ENCODE measurements around the gene PNMA1.

PNMA1 gene

GRCh38 chr14:73732006-73732405, 17.8 kb upstream of the PNMA1 start:
- Histone ChIP-seq H3K9ac (ENCODE audit: low read length) (no peak overlapping the region), H3K23ac (ENCODE audit: low read length in 2 of 2) (no peak overlapping the region), H3K79me1 (replicated peaks; ENCODE audit: low read length, poor library complexity, severe bottlenecking) (peaks cover 25% of the 10 kb centered on the region), H3K4me1 (ENCODE audit: control insufficient read depth, insufficient read depth, low read depth, low read length) (peaks cover 11% of the 10 kb centered on the region), H2BK12ac (ENCODE audit: low read length in 2 of 2) (no peak overlapping the region), H3K36me3 (ENCODE audit: control insufficient read depth in 1 of 2, insufficient read depth in 2 of 2, low read depth in 1 of 2, low read length in 2 of 2) (peaks cover 48 to 74% of the 10 kb centered on the region in 2 experiments), H2AFZ (ENCODE audit: low read depth, low read length) (no peak overlapping the region), H3K14ac (ENCODE audit: low read length in 2 of 2) (no peak overlapping the region), H3K4ac (ENCODE audit: low read depth in 1 of 2, low read length in 2 of 2) (no peak overlapping the region), H3K18ac (ENCODE audit: low read depth in 1 of 2, low read length in 2 of 2) (no peak overlapping the region), H3K4me3 (ENCODE audit: insufficient read depth in 1 of 2, low read depth in 1 of 2, low read length in 2 of 2) (no peak overlapping the region), H4K8ac (ENCODE audit: low read length) (no peak overlapping the region), H2BK120ac (ENCODE audit: low read depth, low read length) (no peak overlapping the region), H3K27ac (ENCODE audit: low read length, poor library complexity, severe bottlenecking) (peak overlapping the region; percentile 10), H2BK15ac (ENCODE audit: low read depth, poor library complexity, severe bottlenecking) (no peak overlapping the region), H3K27me3 (ENCODE audit: control insufficient read depth in 1 of 2, insufficient read depth in 1 of 2, low read length in 2 of 2) (no peaks in the 10 kb centered on the region), H2AK5ac (ENCODE audit: low read length, severe bottlenecking) (no peak overlapping the region), H4K91ac (ENCODE audit: low read length) (no peak overlapping the region), H3K9me3 (ENCODE audit: control insufficient read depth, low read length) (no peaks in the 10 kb centered on the region), H3K4me2 (ENCODE audit: low read length, poor library complexity, severe bottlenecking) (no peak overlapping the region), H2BK5ac (ENCODE audit: low read depth, low read length, poor library complexity, severe bottlenecking) (no peak overlapping the region)
- WGBS: 98% methylated on average over 3 of the region's 3 CpGs
- no peak for DNase-seq

GRCh38 chr14:73731111-73731510, 16.9 kb upstream of the PNMA1 start:
- H3K4me3 ChIP-seq (ENCODE audit: insufficient read depth in 1 of 2, low read depth in 1 of 2, low read length in 2 of 2): no peak overlapping the region
- no peak overlapping the region for H2AFZ ChIP-seq (ENCODE audit: low read depth, low read length)
- H2AK5ac ChIP-seq (ENCODE audit: low read length, severe bottlenecking): no peak overlapping the region
- no peaks in the 10 kb centered on the region for H3K9me3 ChIP-seq (ENCODE audit: control insufficient read depth, low read length)
- peaks cover 53 to 76% of the 10 kb centered on the region in 2 experiments for H3K36me3 ChIP-seq (ENCODE audit: control insufficient read depth in 1 of 2, insufficient read depth in 2 of 2, low read depth in 1 of 2, low read length in 2 of 2)
- WGBS: 100% methylated on average over 2 of the region's 3 CpGs
- H2BK12ac ChIP-seq (ENCODE audit: low read length in 2 of 2): no peak overlapping the region
- peak overlapping the region; percentile 18 for H3K9ac ChIP-seq (ENCODE audit: low read length)
- no peak for DNase-seq
- H3K27ac ChIP-seq (ENCODE audit: low read length, poor library complexity, severe bottlenecking): no peak overlapping the region
- H3K79me1 ChIP-seq (replicated peaks; ENCODE audit: low read length, poor library complexity, severe bottlenecking): peaks cover 24% of the 10 kb centered on the region
- peaks cover 20% of the 10 kb centered on the region for H3K4me1 ChIP-seq (ENCODE audit: control insufficient read depth, insufficient read depth, low read depth, low read length)
- no peak overlapping the region for H2BK120ac ChIP-seq (ENCODE audit: low read depth, low read length)
- no peak overlapping the region for H4K8ac ChIP-seq (ENCODE audit: low read length)
- H3K18ac ChIP-seq (ENCODE audit: low read depth in 1 of 2, low read length in 2 of 2): no peak overlapping the region
- H2BK5ac ChIP-seq (ENCODE audit: low read depth, low read length, poor library complexity, severe bottlenecking): no peak overlapping the region
- H3K27me3 ChIP-seq (ENCODE audit: control insufficient read depth in 1 of 2, insufficient read depth in 1 of 2, low read length in 2 of 2): no peaks in the 10 kb centered on the region
- no peak overlapping the region for H2BK15ac ChIP-seq (ENCODE audit: low read depth, poor library complexity, severe bottlenecking)
- no peak overlapping the region for H3K23ac ChIP-seq (ENCODE audit: low read length in 2 of 2)
- no peak overlapping the region for H3K4me2 ChIP-seq (ENCODE audit: low read length, poor library complexity, severe bottlenecking)
- no peak overlapping the region for H3K14ac ChIP-seq (ENCODE audit: low read length in 2 of 2)
- no peak overlapping the region for H3K4ac ChIP-seq (ENCODE audit: low read depth in 1 of 2, low read length in 2 of 2)
- H4K91ac ChIP-seq (ENCODE audit: low read length): no peak overlapping the region

GRCh38 chr14:73729556-73730265, 15.5 kb upstream of the PNMA1 start:
- Histone ChIP-seq H4K91ac (ENCODE audit: low read length) (peak overlapping the region; percentile 52), H4K8ac (ENCODE audit: low read length) (no peak overlapping the region), H2BK5ac (ENCODE audit: low read depth, low read length, poor library complexity, severe bottlenecking) (no peak overlapping the region), H2BK12ac (ENCODE audit: low read length in 2 of 2) (no peak overlapping the region), H3K23ac (ENCODE audit: low read length in 2 of 2) (peak overlapping the region in 1 of 2 experiments; percentile 34), H2BK120ac (ENCODE audit: low read depth, low read length) (no peak overlapping the region), H3K4me2 (ENCODE audit: low read length, poor library complexity, severe bottlenecking) (no peak overlapping the region), H3K4me3 (ENCODE audit: insufficient read depth in 1 of 2, low read depth in 1 of 2, low read length in 2 of 2) (no peak overlapping the region), H3K9me3 (ENCODE audit: control insufficient read depth, low read length) (no peaks in the 10 kb centered on the region), H3K4me1 (ENCODE audit: control insufficient read depth, insufficient read depth, low read depth, low read length) (peaks cover 34% of the 10 kb centered on the region), H3K9ac (ENCODE audit: low read length) (peak overlapping the region; percentile 69), H3K27ac (ENCODE audit: low read length, poor library complexity, severe bottlenecking) (peak overlapping the region; percentile 6), H3K27me3 (ENCODE audit: control insufficient read depth in 1 of 2, insufficient read depth in 1 of 2, low read length in 2 of 2) (no peaks in the 10 kb centered on the region), H3K14ac (ENCODE audit: low read length in 2 of 2) (no peak overlapping the region), H2AFZ (ENCODE audit: low read depth, low read length) (no peak overlapping the region), H2BK15ac (ENCODE audit: low read depth, poor library complexity, severe bottlenecking) (no peak overlapping the region), H3K79me1 (replicated peaks; ENCODE audit: low read length, poor library complexity, severe bottlenecking) (peaks cover 25% of the 10 kb centered on the region), H3K36me3 (ENCODE audit: control insufficient read depth in 1 of 2, insufficient read depth in 2 of 2, low read depth in 1 of 2, low read length in 2 of 2) (peaks cover 64 to 73% of the 10 kb centered on the region in 2 experiments), H3K18ac (ENCODE audit: low read depth in 1 of 2, low read length in 2 of 2) (no peak overlapping the region), H3K4ac (ENCODE audit: low read depth in 1 of 2, low read length in 2 of 2) (no peak overlapping the region), H2AK5ac (ENCODE audit: low read length, severe bottlenecking) (no peak overlapping the region)
- WGBS: 96% methylated on average over 23 of the region's 23 CpGs
- DNase-seq: no peak

- Histone ChIP-seq H2BK12ac (ENCODE audit: low read length in 2 of 2) (peak overlapping the region in 1 of 2 experiments; percentile 49), H3K4ac (ENCODE audit: low read depth in 1 of 2, low read length in 2 of 2) (no peak overlapping the region), H3K9me3 (ENCODE audit: control insufficient read depth, low read length) (no peaks in the 10 kb centered on the region), H3K27me3 (ENCODE audit: control insufficient read depth in 1 of 2, insufficient read depth in 1 of 2, low read length in 2 of 2) (no peaks in the 10 kb centered on the region), H2AFZ (ENCODE audit: low read depth, low read length) (no peak overlapping the region), H4K8ac (ENCODE audit: low read length) (no peak overlapping the region), H2BK120ac (ENCODE audit: low read depth, low read length) (no peak overlapping the region), H3K4me3 (ENCODE audit: insufficient read depth in 1 of 2, low read depth in 1 of 2, low read length in 2 of 2) (no peak overlapping the region), H3K23ac (ENCODE audit: low read length in 2 of 2) (no peak overlapping the region), H3K9ac (ENCODE audit: low read length) (peak overlapping the region; percentile 69), H3K27ac (ENCODE audit: low read length, poor library complexity, severe bottlenecking) (peak overlapping the region; percentile 45), H3K18ac (ENCODE audit: low read depth in 1 of 2, low read length in 2 of 2) (peak overlapping the region; percentile 42 to 58), H3K79me1 (replicated peaks; ENCODE audit: low read length, poor library complexity, severe bottlenecking) (peaks cover 25% of the 10 kb centered on the region), H4K91ac (ENCODE audit: low read length) (no peak overlapping the region), H3K4me2 (ENCODE audit: low read length, poor library complexity, severe bottlenecking) (no peak overlapping the region), H3K4me1 (ENCODE audit: control insufficient read depth, insufficient read depth, low read depth, low read length) (peaks cover 37% of the 10 kb centered on the region), H2AK5ac (ENCODE audit: low read length, severe bottlenecking) (no peak overlapping the region), H3K36me3 (ENCODE audit: control insufficient read depth in 1 of 2, insufficient read depth in 2 of 2, low read depth in 1 of 2, low read length in 2 of 2) (peaks cover 61 to 67% of the 10 kb centered on the region in 2 experiments), H2BK15ac (ENCODE audit: low read depth, poor library complexity, severe bottlenecking) (no peak overlapping the region), H3K14ac (ENCODE audit: low read length in 2 of 2) (no peak overlapping the region), H2BK5ac (ENCODE audit: low read depth, low read length, poor library complexity, severe bottlenecking) (no peak overlapping the region)
- peak; percentile 83 for DNase-seq
- 29% methylated on average over 6 of the region's 6 CpGs for WGBS
Measured at GRCh38 chr14:73728717-73729330, 14.6 kb upstream of the PNMA1 start.

Measured in mesenchymal stem cell (in vitro differentiated cells and primary cell).